Common myeloid progenitor, CD34-positive (primary cell): Measurements from ENCODE around the gene KNG1. TPM values are rescaled to one million over a fixed set of nuclear protein-coding genes. Genes with fewer than 3 reads are reported as not detected.

Experiments used
- CTCF ChIA-PET: fragments of 350-600 bp; sonication (Branson Sonifier 250); formaldehyde crosslinking; loops from one replicate; lab custom pipeline; 2021; ENCODE audit warnings: antibody characterized with exemption; lab: Charles Lee
- POLR2A ChIA-PET: fragments of 350-600 bp; sonication (Branson Sonifier 250); formaldehyde crosslinking; loops from one replicate; lab custom pipeline; 2021; ENCODE audit warnings: antibody characterized with exemption; lab: Charles Lee
- DNase-seq, 3 donors: peaks; one replicate each; pipeline versions ENCODE4 v3.0.0 to v3.0.0-alpha.2; 2013
- H3K27ac ChIP-seq, 2 experiments: 1 replicate in 1 of 2; 2 replicates in 1 of 2; pipeline ENCODE4 v1.7.0; 2013; ENCODE audit warnings: inconsistent platforms in 2 of 2, low read length in 2 of 2, mild to moderate bottlenecking in 2 of 2, low read depth in 1 of 2, moderate library complexity in 1 of 2; ENCODE audit not compliant: severe bottlenecking in 2 of 2, insufficient read depth in 1 of 2, poor library complexity in 1 of 2
- H3K27me3 ChIP-seq, 5 experiments: replicated peaks in 2 of 5; 1 replicate in 3 of 5; 2 replicates in 2 of 5; pipeline versions ENCODE4 v1.6.1 to v1.7.0; 2013; ENCODE audit warnings: low read length in 4 of 5, mild to moderate bottlenecking in 2 of 5, moderate library complexity in 2 of 5, inconsistent platforms in 1 of 5; ENCODE audit not compliant: insufficient read depth in 5 of 5, control insufficient read depth in 4 of 5
- H3K36me3 ChIP-seq, 4 experiments: 1 replicate in 2 of 4; 2 replicates in 2 of 4; pipeline versions ENCODE4 v1.6.1 to v1.7.0; 2013; ENCODE audit warnings: low read length in 3 of 4, control low read depth in 1 of 4, mild to moderate bottlenecking in 1 of 4; ENCODE audit not compliant: control insufficient read depth in 4 of 4, insufficient read depth in 4 of 4
- H3K4me1 ChIP-seq, 4 experiments: 1 replicate in 3 of 4; 2 replicates in 1 of 4; pipeline versions ENCODE4 v1.6.1 to v1.7.1; 2013; ENCODE audit warnings: low read length in 3 of 4, mild to moderate bottlenecking in 3 of 4, control low read depth in 1 of 4, inconsistent platforms in 1 of 4, moderate library complexity in 1 of 4; ENCODE audit not compliant: control insufficient read depth in 4 of 4, insufficient read depth in 4 of 4; ENCODE audit errors: control extremely low read depth in 1 of 4
- H3K4me3 ChIP-seq, 7 experiments: 1 replicate in 4 of 7; 2 replicates in 3 of 7; pipeline versions ENCODE4 v1.5.1 to v1.7.0; 2013; ENCODE audit warnings: mild to moderate bottlenecking in 7 of 7, low read length in 6 of 7, moderate library complexity in 6 of 7, inconsistent platforms in 2 of 7, low read depth in 2 of 7, control low read depth in 1 of 7; ENCODE audit not compliant: insufficient read depth in 4 of 7, control insufficient read depth in 1 of 7; ENCODE audit errors: extremely low read depth in 1 of 7
- H3K9me3 ChIP-seq, 5 experiments: 1 replicate in 4 of 5; 2 replicates in 1 of 5; pipeline versions ENCODE4 v1.6.1 to v1.7.1; 2013; ENCODE audit warnings: low read length in 4 of 5, mild to moderate bottlenecking in 2 of 5, inconsistent platforms in 1 of 5, low read depth in 1 of 5, moderate library complexity in 1 of 5; ENCODE audit not compliant: control insufficient read depth in 4 of 5, insufficient read depth in 2 of 5; ENCODE audit errors: control extremely low read depth in 1 of 5
- WGBS: methylation state at CpG from one replicate; pipeline ENCODE4 v1.1.5; 2013; ENCODE audit not compliant: insufficient coverage; 5-methylcytosine and 5-hydroxymethylcytosine counted together
- polyA plus RNA-seq: library from polyadenylated mRNA; unstranded; fragments of 120-200 nt; gene quantifications from one replicate; pipeline ENCODE4 v1.2.1, GENCODE V29; 2013

KNG1 gene
- 0.04 TPM for polyA plus RNA-seq

GRCh38 chr3:186717039-186717457 is at the start of gene KNG1:
Gene KNG1, plus strand, starts transcription at chr3:186717359. Its CDS starts 184 bp downstream, at chr3:186717543.
- ChIA-PET POLR2A (no interaction called here), CTCF (no interaction called here)
- 100% methylated on average over 2 of the region's 3 CpGs for WGBS
- DNase-seq = no peak
- H3K36me3 ChIP-seq = no peaks in the 10 kb centered on the region
- H3K27ac ChIP-seq = no peak within 1 kb of the TSS
- no peaks in the 10 kb centered on the region for H3K9me3 ChIP-seq
- peaks cover 0 to 5% (median 0%) of the 10 kb centered on the region in 5 experiments for H3K27me3 ChIP-seq
- no peaks in the 10 kb centered on the region for H3K4me1 ChIP-seq
- H3K4me3 ChIP-seq = no peak within 1 kb of the TSS

GRCh38 chr3:186668426-186668825 is 48.7 kb upstream of the KNG1 start:
- H3K4me1 ChIP-seq = no peaks in the 10 kb centered on the region
- no peak overlapping the region for H3K4me3 ChIP-seq
- H3K27ac ChIP-seq = no peak overlapping the region
- no peaks in the 10 kb centered on the region for H3K36me3 ChIP-seq
- H3K9me3 ChIP-seq = no peaks in the 10 kb centered on the region
- WGBS = 100% methylated on average over 3 of the region's 6 CpGs
- peaks cover 3 to 12% (median 8%) of the 10 kb centered on the region in 5 experiments for H3K27me3 ChIP-seq
- DNase-seq = no peak
- ChIA-PET CTCF (interaction anchor here (1.2 kb wide), 1 partner anchor 51 kb away, joined by 4 read pairs; no protein-coding TSS in a partner anchor), POLR2A (no interaction called here)

- Histone ChIP-seq H3K9me3 (no peaks in the 10 kb centered on the region), H3K27me3 (peaks cover 2 to 11% (median 8%) of the 10 kb centered on the region in 5 experiments), H3K4me3 (no peak overlapping the region), H3K4me1 (no peaks in the 10 kb centered on the region), H3K27ac (no peak overlapping the region), H3K36me3 (no peaks in the 10 kb centered on the region)
- CTCF ChIA-PET = no interaction called here
- DNase-seq = peak in 1 of 3 donors; percentile 3
- 100% methylated on average over 1 of the region's 2 CpGs for WGBS
- POLR2A ChIA-PET = no interaction called here
Observed at GRCh38 chr3:186669378-186670084, 47.6 kb upstream of the KNG1 start.

GRCh38 chr3:186670155-186670554 is 47.0 kb upstream of the KNG1 start:
- DNase-seq = peak in 1 of 3 donors; percentile 4
- CTCF ChIA-PET = no interaction called here
- Histone ChIP-seq H3K36me3 (no peaks in the 10 kb centered on the region), H3K4me3 (no peak overlapping the region), H3K4me1 (no peaks in the 10 kb centered on the region), H3K27ac (no peak overlapping the region), H3K27me3 (peaks cover 2 to 13% (median 5%) of the 10 kb centered on the region in 5 experiments), H3K9me3 (no peaks in the 10 kb centered on the region)
- POLR2A ChIA-PET = no interaction called here

GRCh38 chr3:186671051-186671450 is 46.1 kb upstream of the KNG1 start:
- Histone ChIP-seq H3K9me3 (no peaks in the 10 kb centered on the region), H3K36me3 (no peaks in the 10 kb centered on the region), H3K4me3 (no peak overlapping the region), H3K27ac (no peak overlapping the region), H3K4me1 (no peaks in the 10 kb centered on the region), H3K27me3 (peaks cover 2 to 12% (median 5%) of the 10 kb centered on the region in 5 experiments)
- WGBS = no CpG with 5 or more reads among the region's 3 CpGs
- no peak for DNase-seq
- ChIA-PET CTCF (no interaction called here), POLR2A (no interaction called here)

GRCh38 chr3:186678604-186679003 is 38.6 kb upstream of the KNG1 start:
- POLR2A ChIA-PET = no interaction called here
- Histone ChIP-seq H3K27me3 (peaks cover 1 to 13% (median 6%) of the 10 kb centered on the region in 5 experiments), H3K27ac (no peak overlapping the region), H3K4me3 (no peak overlapping the region), H3K9me3 (no peaks in the 10 kb centered on the region), H3K4me1 (no peaks in the 10 kb centered on the region), H3K36me3 (no peaks in the 10 kb centered on the region)
- CTCF ChIA-PET = no interaction called here
- DNase-seq = no peak

- Histone ChIP-seq H3K36me3 (no peaks in the 10 kb centered on the region), H3K4me1 (no peaks in the 10 kb centered on the region), H3K27ac (no peak overlapping the region), H3K9me3 (no peaks in the 10 kb centered on the region), H3K27me3 (peaks cover 0 to 11% (median 4%) of the 10 kb centered on the region in 5 experiments), H3K4me3 (no peak overlapping the region)
- no CpG with 5 or more reads among the region's 1 CpG for WGBS
- no peak for DNase-seq
- ChIA-PET CTCF (no interaction called here), POLR2A (no interaction called here)
Observed at GRCh38 chr3:186679151-186679550, 38.0 kb upstream of the KNG1 start.
